Measurements from ENCODE around the gene C1QL1.

DNA sequence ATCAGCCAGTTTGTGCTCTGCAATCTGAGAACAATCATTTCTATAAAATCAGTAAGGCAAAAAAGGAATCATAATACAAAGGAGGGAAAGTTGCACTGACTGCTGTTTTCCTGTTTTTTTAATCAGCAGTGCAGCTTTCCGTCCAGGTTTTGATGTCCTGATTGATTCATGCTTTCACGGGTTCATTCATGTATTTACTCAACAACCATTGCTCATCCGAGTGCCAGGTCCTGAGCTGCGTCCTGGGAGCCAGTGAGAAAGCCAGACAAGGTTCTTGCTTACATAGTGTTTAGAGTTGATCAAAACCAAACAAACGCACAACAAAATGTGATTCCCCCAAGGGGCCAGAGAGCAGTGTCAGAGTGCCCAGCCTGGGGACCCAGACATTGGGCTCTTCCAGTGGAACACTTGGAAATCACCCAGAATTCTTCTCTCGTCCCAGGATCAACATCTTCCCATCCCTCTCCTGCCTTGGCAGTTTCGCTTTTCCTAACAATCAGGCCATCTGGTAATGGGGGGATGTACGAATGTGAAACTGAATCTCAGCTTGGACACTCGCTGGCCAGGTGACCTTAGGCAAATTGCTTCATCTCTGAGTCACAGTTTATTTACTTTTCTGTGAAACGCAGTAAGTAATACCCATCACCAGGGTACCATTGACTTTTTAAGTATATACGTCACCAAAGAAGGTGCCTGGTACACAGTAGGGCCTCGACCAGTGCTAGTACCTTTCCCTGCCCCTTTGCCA lies 13.3 kb upstream of the C1QL1 start:
- TF ChIP-seq CTCF (CRISPR knock-in tag; IDR thresholded peaks at IDR 0.05), result no peak
- no peak for TF ChIP-seq NR0B2 (CRISPR knock-in tag; IDR thresholded peaks at IDR 0.05)
- TF ChIP-seq TCF7L2 (IDR thresholded peaks at IDR 0.05; ENCODE audit: low read depth, low read length), result no peak
- TF ChIP-seq, protein P1, sequence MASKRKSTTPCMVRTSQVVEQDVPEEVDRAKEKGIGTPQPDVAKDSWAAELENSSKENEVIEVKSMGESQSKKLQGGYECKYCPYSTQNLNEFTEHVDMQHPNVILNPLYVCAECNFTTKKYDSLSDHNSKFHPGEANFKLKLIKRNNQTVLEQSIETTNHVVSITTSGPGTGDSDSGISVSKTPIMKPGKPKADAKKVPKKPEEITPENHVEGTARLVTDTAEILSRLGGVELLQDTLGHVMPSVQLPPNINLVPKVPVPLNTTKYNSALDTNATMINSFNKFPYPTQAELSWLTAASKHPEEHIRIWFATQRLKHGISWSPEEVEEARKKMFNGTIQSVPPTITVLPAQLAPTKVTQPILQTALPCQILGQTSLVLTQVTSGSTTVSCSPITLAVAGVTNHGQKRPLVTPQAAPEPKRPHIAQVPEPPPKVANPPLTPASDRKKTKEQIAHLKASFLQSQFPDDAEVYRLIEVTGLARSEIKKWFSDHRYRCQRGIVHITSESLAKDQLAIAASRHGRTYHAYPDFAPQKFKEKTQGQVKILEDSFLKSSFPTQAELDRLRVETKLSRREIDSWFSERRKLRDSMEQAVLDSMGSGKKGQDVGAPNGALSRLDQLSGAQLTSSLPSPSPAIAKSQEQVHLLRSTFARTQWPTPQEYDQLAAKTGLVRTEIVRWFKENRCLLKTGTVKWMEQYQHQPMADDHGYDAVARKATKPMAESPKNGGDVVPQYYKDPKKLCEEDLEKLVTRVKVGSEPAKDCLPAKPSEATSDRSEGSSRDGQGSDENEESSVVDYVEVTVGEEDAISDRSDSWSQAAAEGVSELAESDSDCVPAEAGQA (IDR thresholded peaks at IDR 0.05; ENCODE audit: low read depth), result no peak
- TF ChIP-seq, protein P1 (CRISPR knock-in tag; IDR thresholded peaks at IDR 0.05; ENCODE audit: borderline replicate concordance), result no peak
- TF ChIP-seq EP300 (IDR thresholded peaks at IDR 0.05; ENCODE audit: low read depth in 2 of 2, low read length in 2 of 2), result peak in 1 of 2 experiments; percentile 49; a peak in 2 of 4 replicates
- no peak for TF ChIP-seq EP300 (CRISPR knock-in tag; IDR thresholded peaks at IDR 0.05; ENCODE audit: borderline replicate concordance)
- TF ChIP-seq ZNF343 (CRISPR knock-in tag; IDR thresholded peaks at IDR 0.05), result no peak
- no peak for TF ChIP-seq ZFP1 (CRISPR knock-in tag; IDR thresholded peaks at IDR 0.05)
- TF ChIP-seq KAT2B (IDR thresholded peaks at IDR 0.05; ENCODE audit: borderline replicate concordance, low read depth, low read length), result no peak
- TF ChIP-seq, protein P2, sequence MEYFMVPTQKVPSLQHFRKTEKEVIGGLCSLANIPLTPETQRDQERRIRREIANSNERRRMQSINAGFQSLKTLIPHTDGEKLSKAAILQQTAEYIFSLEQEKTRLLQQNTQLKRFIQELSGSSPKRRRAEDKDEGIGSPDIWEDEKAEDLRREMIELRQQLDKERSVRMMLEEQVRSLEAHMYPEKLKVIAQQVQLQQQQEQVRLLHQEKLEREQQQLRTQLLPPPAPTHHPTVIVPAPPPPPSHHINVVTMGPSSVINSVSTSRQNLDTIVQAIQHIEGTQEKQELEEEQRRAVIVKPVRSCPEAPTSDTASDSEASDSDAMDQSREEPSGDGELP (IDR thresholded peaks at IDR 0.05; ENCODE audit: borderline replicate concordance, low read depth), result peak; percentile 70; the same call in 1 of the 2 replicates
- no peak for TF ChIP-seq ZNF331 (CRISPR knock-in tag; IDR thresholded peaks at IDR 0.05)
- TF ChIP-seq SUZ12 (IDR thresholded peaks at IDR 0.05; ENCODE audit: low read depth, low read length), result no peak
- no peak for TF ChIP-seq ZNF280B (CRISPR knock-in tag; IDR thresholded peaks at IDR 0.05; ENCODE audit: borderline replicate concordance)
- TF ChIP-seq RAD21 (CRISPR knock-in tag; IDR thresholded peaks at IDR 0.05), result no peak

All from HepG2 (cell line).